ENCODE measurements around the gene C1orf21. TPM values are rescaled to one million over a fixed set of nuclear protein-coding genes. Genes with fewer than 3 reads are reported as not detected.

The C1orf21 gene
- total and polyA plus RNA-seq, 2 donors (not counting 3 experiments of a cell fraction or from before 2014, with no cell fraction given), result 0.79 to 8.5 TPM

- Histone ChIP-seq H3K27me3 (ENCODE audit: control insufficient read depth in 2 of 2, insufficient read depth in 2 of 2, low read length in 2 of 2) (no peaks in the 10 kb centered on the region), H4K20me1 (replicated peaks; ENCODE audit: control insufficient read depth, extremely low read depth, insufficient read depth, low read length) (no peaks in the 10 kb centered on the region), H3K9me3 (replicated peaks; ENCODE audit: control insufficient read depth, insufficient read depth, low read length) (no peaks in the 10 kb centered on the region), H3K27ac (ENCODE audit: insufficient read depth, low read depth, low read length) (no peak overlapping the region), H3K79me2 (ENCODE audit: control insufficient read depth, insufficient read depth, low read length) (no peaks in the 10 kb centered on the region), H3K4me2 (ENCODE audit: insufficient read depth, low read length) (no peak overlapping the region), H3K4me1 (ENCODE audit: control insufficient read depth, extremely low read depth, insufficient read depth, low read length) (peaks cover 14% of the 10 kb centered on the region), H3K9ac (replicated peaks; ENCODE audit: extremely low read depth, insufficient read depth, low read length) (no peak overlapping the region), H3K36me3 (ENCODE audit: control insufficient read depth in 2 of 2, extremely low read depth in 1 of 2, insufficient read depth in 2 of 2, low read length in 2 of 2) (no peaks in the 10 kb centered on the region), H3K9me1 (replicated peaks; ENCODE audit: control insufficient read depth, extremely low read depth, insufficient read depth, low read length) (no peaks in the 10 kb centered on the region), H2AFZ (ENCODE audit: low read depth, low read length) (no peak overlapping the region), H3K4me3 (replicated peaks in 1 of 3; ENCODE audit: insufficient read depth in 1 of 3, low read depth in 1 of 3, low read length in 3 of 3) (no peak overlapping the region)
- ChIA-PET CTCF (no interaction called here), POLR2A (no interaction called here)
- BruUV-seq (replicated peaks), result no TSS peak
- TF ChIP-seq GATA2 (IDR thresholded peaks at IDR 0.05; ENCODE audit: insufficient read depth, insufficient read length, low read depth, low read length) (no peak), FOS (IDR thresholded peaks at IDR 0.05; ENCODE audit: borderline replicate concordance, insufficient read depth, low read length) (no peak), MYC (IDR thresholded peaks at IDR 0.05; ENCODE audit: low read depth, low read length) (no peak), POLR2A (IDR thresholded peaks at IDR 0.05; ENCODE audit: low read depth, low read length) (no peak), JUN (IDR thresholded peaks at IDR 0.05; ENCODE audit: borderline replicate concordance, insufficient read depth, insufficient read length, low read depth) (no peak), EZH2 (IDR thresholded peaks at IDR 0.05; ENCODE audit: borderline replicate concordance, low read depth, low read length, severe bottlenecking) (no peak), MAX (IDR thresholded peaks at IDR 0.05; ENCODE audit: insufficient read depth, insufficient read length) (no peak), POLR2AphosphoS5 (IDR thresholded peaks at IDR 0.05; ENCODE audit: insufficient read depth, low read depth, low read length) (no peak), CTCF (IDR thresholded peaks at IDR 0.05; ENCODE audit: extremely low read depth in 1 of 2, insufficient read depth in 1 of 2, low read depth in 1 of 2, low read length in 2 of 2) (no peak)
- DNase-seq (ENCODE audit: low read depth, low spot score), result no peak
- intact Hi-C loops (cut with micrococcal nuclease) (no loop called here), dilution Hi-C loops (cut with MboI; ENCODE audit: extremely low pct_ligation_motif_present, low sequenced_read_pairs) (no loop called here)
- no peak for FAIRE-seq
Measured at GRCh38 chr1:184503221-184503749, 116.5 kb downstream of the C1orf21 start.
